Prostate gland (tissue), 2 donors: ENCODE results near the gene NKTR. TPM values are rescaled to one million over a fixed set of nuclear protein-coding genes. Genes with fewer than 3 reads are reported as not detected.
A peak's percentile ranks its signal among the peaks of the same experiment; 100 is the strongest.
"Not testable (repeated sequence)": the region's sequence is repeated elsewhere in the genome, so short reads cannot be mapped to it uniquely, and the experiment has no call there.

Experiments used
- DNase-seq: peaks from one replicate; pipeline ENCODE4 v3.0.0-alpha.2; 2019; ENCODE audit warnings: low spot score
- H3K27ac ChIP-seq, 2 donors: fragments of 200-600 bp; sonication (generic); 2 replicates each; pipeline ENCODE4 v1.5.1; 2017 to 2019
- H3K27me3 ChIP-seq: fragments of 200-600 bp; sonication (generic); replicated peaks from 2 replicates; pipeline ENCODE4 v1.5.1; 2019; ENCODE audit not compliant: insufficient read depth
- H3K36me3 ChIP-seq, 2 donors: fragments of 200-600 bp; sonication (generic); 1 replicate in 1 of 2; 2 replicates in 1 of 2; pipeline versions ENCODE4 v1.5.1 to v1.8.1; 2017 to 2019
- H3K4me1 ChIP-seq: fragments of 200-600 bp; sonication (generic); replicated peaks from 2 replicates; pipeline ENCODE4 v1.5.1; 2019
- H3K4me3 ChIP-seq, 2 donors: fragments of 200-600 bp; sonication (generic); 2 replicates each; pipeline ENCODE4 v1.5.1; 2017 to 2019
- H3K9me3 ChIP-seq: fragments of 200-600 bp; sonication (generic); 2 replicates; pipeline ENCODE4 v1.5.1; 2017
- POLR2A ChIP-seq: fragments of 450-650 bp; IDR thresholded peaks from one replicate; pipeline ENCODE4 v1.6.1; 2016; ENCODE audit warnings: antibody characterized with exemption, mild to moderate bottlenecking
- POLR2AphosphoS5 ChIP-seq: sonication (generic); formaldehyde crosslinking; IDR thresholded peaks from one replicate; pipeline ENCODE4 v1.6.1; 2017; ENCODE audit warnings: antibody characterized with exemption
- WGBS: methylation state at CpG from one replicate; pipeline ENCODE4 v1.1.5; 2018; 5-methylcytosine and 5-hydroxymethylcytosine counted together
- intact Hi-C: fragments of 100-400 bp; cut with DNase I; formaldehyde crosslinking; loops from one replicate; pipeline ENCODE4 v1.14.2; 2022
- total RNA-seq, 2 donors: library from RNA; depleted of rRNA; stranded (reverse); fragments of >200 nt; gene quantifications; one replicate each; pipeline ENCODE4 v1.1.0, GENCODE V29; 2016
- TF ChIP-seq, protein P1 (sequence below), 4 experiments: fragments of 200-600 bp in 2 of 4; fragments of 450-650 bp in 2 of 4; sonication (generic) in 2 of 4; IDR thresholded peaks; 1 replicate in 3 of 4; 2 replicates in 1 of 4; pipeline ENCODE4 v1.5.1; 2016 to 2019; ENCODE audit warnings: antibody characterized with exemption in 4 of 4, mild to moderate bottlenecking in 2 of 4, moderate library complexity in 2 of 4

Gene NKTR
- total RNA-seq, 2 donors from 2014 or later = 42.2 to 91.6 TPM

DNA sequence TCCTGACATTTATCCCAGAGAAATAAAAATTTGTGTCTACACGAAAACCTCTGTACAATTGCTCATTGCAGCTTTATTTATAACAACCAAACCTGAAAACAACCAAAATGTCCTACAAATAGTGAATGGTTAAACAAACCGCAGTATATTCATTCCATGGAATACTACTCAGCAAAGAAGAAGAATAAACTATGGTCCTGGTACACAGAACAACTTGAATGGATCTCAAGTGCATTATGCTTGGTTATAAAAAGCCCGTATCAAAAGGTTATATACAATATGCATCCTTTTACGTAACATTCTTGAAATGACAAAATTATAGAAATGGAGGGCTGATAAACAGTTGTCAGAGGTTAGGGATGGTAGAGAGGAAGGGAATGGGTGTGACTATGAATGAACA is 22.4 kb upstream of the NKTR start:
- WGBS = 99% methylated on average over 4 of the region's 4 CpGs
- no peak overlapping the region for H3K27ac ChIP-seq
- intact Hi-C loops = no loop called here

GRCh38 chr3:42579346-42579745 is 21.1 kb upstream of the NKTR start:
- H3K27me3 ChIP-seq, H3K36me3 ChIP-seq, H3K9me3 ChIP-seq, H3K4me1 ChIP-seq, intact Hi-C loops, DNase-seq, H3K4me3 ChIP-seq: not testable (repeated sequence)
- 96% methylated on average over 4 of the region's 4 CpGs for WGBS
- peak overlapping the region; percentile 90 to 96 for H3K27ac ChIP-seq

More for the DNA sequence above, 22.4 kb upstream of the NKTR start:
- Histone ChIP-seq H3K27me3 (no peaks in the 10 kb centered on the region), H3K4me1 (no peaks in the 10 kb centered on the region), H3K4me3 (no peak overlapping the region), H3K9me3 (no peaks in the 10 kb centered on the region), H3K36me3 (no peaks in the 10 kb centered on the region)
- TF ChIP-seq, protein P1, sequence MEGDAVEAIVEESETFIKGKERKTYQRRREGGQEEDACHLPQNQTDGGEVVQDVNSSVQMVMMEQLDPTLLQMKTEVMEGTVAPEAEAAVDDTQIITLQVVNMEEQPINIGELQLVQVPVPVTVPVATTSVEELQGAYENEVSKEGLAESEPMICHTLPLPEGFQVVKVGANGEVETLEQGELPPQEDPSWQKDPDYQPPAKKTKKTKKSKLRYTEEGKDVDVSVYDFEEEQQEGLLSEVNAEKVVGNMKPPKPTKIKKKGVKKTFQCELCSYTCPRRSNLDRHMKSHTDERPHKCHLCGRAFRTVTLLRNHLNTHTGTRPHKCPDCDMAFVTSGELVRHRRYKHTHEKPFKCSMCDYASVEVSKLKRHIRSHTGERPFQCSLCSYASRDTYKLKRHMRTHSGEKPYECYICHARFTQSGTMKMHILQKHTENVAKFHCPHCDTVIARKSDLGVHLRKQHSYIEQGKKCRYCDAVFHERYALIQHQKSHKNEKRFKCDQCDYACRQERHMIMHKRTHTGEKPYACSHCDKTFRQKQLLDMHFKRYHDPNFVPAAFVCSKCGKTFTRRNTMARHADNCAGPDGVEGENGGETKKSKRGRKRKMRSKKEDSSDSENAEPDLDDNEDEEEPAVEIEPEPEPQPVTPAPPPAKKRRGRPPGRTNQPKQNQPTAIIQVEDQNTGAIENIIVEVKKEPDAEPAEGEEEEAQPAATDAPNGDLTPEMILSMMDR (IDR thresholded peaks at IDR 0.05) = no peak
- TF ChIP-seq POLR2A (no peak), POLR2AphosphoS5 (no peak)
- DNase-seq = no peak

GRCh38 chr3:42581400-42581708 is 19.1 kb upstream of the NKTR start:
- TF ChIP-seq, protein P1 (IDR thresholded peaks at IDR 0.05) = no peak
- TF ChIP-seq POLR2AphosphoS5 (no peak), POLR2A (no peak)
- intact Hi-C loops = no loop called here
- no peaks in the 10 kb centered on the region for H3K27me3 ChIP-seq
- H3K4me1 ChIP-seq = no peaks in the 10 kb centered on the region
- 0% methylated on average over 11 of the region's 11 CpGs for WGBS
- H3K36me3 ChIP-seq = no peaks in the 10 kb centered on the region
- H3K9me3 ChIP-seq = no peaks in the 10 kb centered on the region
- DNase-seq = no peak
- peak overlapping the region; percentile 70 to 74 for H3K4me3 ChIP-seq
- peak overlapping the region; percentile 90 to 96 for H3K27ac ChIP-seq

DNA sequence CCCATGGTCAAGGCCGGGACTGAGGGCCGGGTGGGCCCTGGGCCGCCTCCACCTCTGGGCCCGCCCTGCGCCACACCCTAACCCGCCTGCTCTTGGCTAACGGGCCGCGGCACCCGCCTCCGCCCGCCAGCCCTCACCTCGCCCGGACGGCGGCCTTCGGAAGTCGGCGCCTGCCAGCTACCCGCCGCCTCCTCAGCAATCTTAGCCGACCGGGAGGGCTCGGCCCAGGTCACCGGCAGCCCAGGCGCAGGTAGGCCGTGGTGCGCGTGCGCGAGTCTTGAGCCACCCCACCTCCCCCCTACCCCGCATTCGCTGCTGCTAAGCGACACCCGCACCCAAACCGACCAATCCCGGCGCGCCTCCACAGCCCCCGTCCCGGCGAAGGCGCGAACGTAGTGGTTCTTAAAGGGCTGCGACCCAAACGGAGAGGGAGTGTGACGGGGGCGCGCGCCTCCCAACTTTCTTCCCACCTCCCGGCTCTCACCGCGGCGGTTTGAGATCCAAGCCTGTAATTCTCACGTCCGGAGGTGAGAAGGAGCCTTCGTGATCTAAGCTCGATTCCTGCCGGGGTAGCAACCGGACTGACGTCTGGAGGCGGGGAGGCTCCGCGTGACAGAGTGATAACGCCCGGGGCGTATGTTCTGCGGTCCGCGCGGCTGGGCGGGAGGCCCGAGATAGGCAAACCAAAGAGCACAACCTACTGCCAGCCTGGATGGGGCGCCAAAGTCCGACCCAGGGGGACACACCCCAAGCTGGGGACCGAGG is 18.6 kb upstream of the NKTR start, which contains the start of gene SEC22C:
Gene SEC22C, minus strand, starts transcription at position 259 of the 765 bp plus-strand sequence. CDS start 12,921 bp downstream, outside the sequence.
- peak; percentile 90 for TF ChIP-seq POLR2A
- TF ChIP-seq POLR2AphosphoS5 = peak; percentile 96
- TF ChIP-seq, protein P1 (IDR thresholded peaks at IDR 0.05) = peak in 2 of 4 experiments; percentile 28 to 32
- H3K27ac ChIP-seq = peak within 1 kb of the TSS; percentile 90 to 96
- under 1% methylated on average over 45 of the region's 77 CpGs for WGBS
- H3K9me3 ChIP-seq = no peaks in the 10 kb centered on the region
- H3K4me1 ChIP-seq = no peaks in the 10 kb centered on the region
- peak within 1 kb of the TSS; percentile 70 to 74 for H3K4me3 ChIP-seq
- intact Hi-C loops = no loop called here
- H3K36me3 ChIP-seq = no peaks in the 10 kb centered on the region
- H3K27me3 ChIP-seq = no peaks in the 10 kb centered on the region
- peak; percentile 96 for DNase-seq

- Histone ChIP-seq H3K36me3 (no peaks in the 10 kb centered on the region), H3K4me3 (peak overlapping the region; percentile 70 to 74), H3K4me1 (no peaks in the 10 kb centered on the region), H3K27me3 (no peaks in the 10 kb centered on the region), H3K27ac (peak overlapping the region; percentile 90 to 96), H3K9me3 (no peaks in the 10 kb centered on the region)
- intact Hi-C loops = no loop called here
- no peak for DNase-seq
- WGBS = 4% methylated on average over 3 of the region's 3 CpGs
- TF ChIP-seq, protein P1 (IDR thresholded peaks at IDR 0.05) = no peak
- TF ChIP-seq POLR2A = no peak
- TF ChIP-seq POLR2AphosphoS5 = no peak
Measured at GRCh38 chr3:42582474-42583070, 17.9 kb upstream of the NKTR start.
